Ascending aorta (tissue), 2 donors: ENCODE results near the gene MIOX. TPM values are rescaled to one million over a fixed set of nuclear protein-coding genes. Genes with fewer than 3 reads are reported as not detected.

Experiments
- DNase-seq, 2 donors: peaks; one replicate each; pipeline ENCODE4 v3.0.0-alpha.2; 2019; ENCODE audit warnings: low spot score in 2 of 2
- H3K27ac ChIP-seq, 2 donors: fragments of 200-600 bp; sonication (generic); one replicate each; pipeline ENCODE4 v1.5.1; 2016 to 2017; ENCODE audit warnings: mild to moderate bottlenecking in 1 of 2
- H3K27me3 ChIP-seq: fragments of 200-600 bp; sonication (generic); one replicate; pipeline ENCODE4 v1.5.1; 2017
- H3K36me3 ChIP-seq, 2 donors: fragments of 200-600 bp; sonication (generic); one replicate each; pipeline ENCODE4 v1.5.1; 2016
- H3K4me1 ChIP-seq, 2 donors: fragments of 200-600 bp; sonication (generic); one replicate each; pipeline ENCODE4 v1.5.1; 2016 to 2017; ENCODE audit warnings: mild to moderate bottlenecking in 1 of 2
- H3K4me3 ChIP-seq, 2 donors: fragments of 200-600 bp; sonication (generic); one replicate each; pipeline ENCODE4 v1.5.1; 2016 to 2017; ENCODE audit warnings: mild to moderate bottlenecking in 1 of 2
- H3K9me3 ChIP-seq, 2 donors: fragments of 200-600 bp; sonication (generic); one replicate each; pipeline ENCODE4 v1.5.1; 2016
- intact Hi-C: fragments of 100-400 bp; cut with DNase I; formaldehyde crosslinking; loops from one replicate; pipeline ENCODE4 v1.15.1; 2023
- total RNA-seq: library from RNA; depleted of rRNA; stranded (reverse); fragments of >200 nt; gene quantifications from one replicate; pipeline ENCODE4 v1.1.0, GENCODE V29; 2016
- TF ChIP-seq, protein P1 (sequence below), 3 experiments: fragments of 200-600 bp in 2 of 3; fragments of 450-650 bp in 1 of 3; sonication (generic) in 2 of 3; IDR thresholded peaks; one replicate each; pipeline ENCODE4 v1.5.1; 2016 to 2019; ENCODE audit warnings: antibody characterized with exemption in 3 of 3, mild to moderate bottlenecking in 1 of 3, moderate library complexity in 1 of 3

The MIOX gene
- total RNA-seq: not detected

DNA sequence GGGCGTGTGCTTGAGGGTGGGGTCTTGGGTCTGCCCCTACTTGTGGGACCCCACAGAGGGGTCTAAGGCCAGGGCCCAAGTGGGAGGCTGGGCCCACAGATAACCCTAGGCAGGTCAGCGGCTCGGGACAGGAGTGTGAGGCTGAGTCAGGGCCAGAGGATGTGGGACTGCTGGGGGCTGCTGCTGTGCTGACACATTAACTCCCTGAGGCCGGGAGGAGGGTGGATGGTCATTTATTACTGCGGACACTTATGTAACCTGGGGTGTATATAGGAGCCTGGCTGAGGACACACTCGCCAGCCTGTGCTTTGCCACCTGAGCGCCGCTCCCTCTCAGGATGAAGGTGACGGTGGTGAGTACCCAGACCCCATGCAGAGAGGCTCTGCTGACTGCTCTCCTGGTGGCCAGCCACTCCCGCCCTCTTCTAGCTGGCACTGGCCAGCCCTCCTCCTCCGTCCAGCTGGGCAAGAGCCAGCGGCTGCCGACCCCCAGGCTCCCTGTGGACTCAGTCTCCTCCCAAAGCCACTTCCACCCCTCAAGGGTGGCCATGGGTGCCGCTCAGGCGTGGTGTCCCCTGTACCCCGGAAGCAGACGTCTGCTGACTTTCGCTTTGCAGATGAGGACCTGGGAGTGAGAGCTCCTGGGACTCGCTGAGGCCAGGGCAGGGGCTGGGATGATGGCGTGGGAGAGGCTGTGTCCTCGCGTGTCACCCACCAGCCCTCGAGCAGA lies at the start of gene MIOX:
MIOX (plus strand) TSS at position 299 of the 729 bp plus-strand sequence; CDS start at position 338, 39 bp downstream.
- TF ChIP-seq, protein P1, sequence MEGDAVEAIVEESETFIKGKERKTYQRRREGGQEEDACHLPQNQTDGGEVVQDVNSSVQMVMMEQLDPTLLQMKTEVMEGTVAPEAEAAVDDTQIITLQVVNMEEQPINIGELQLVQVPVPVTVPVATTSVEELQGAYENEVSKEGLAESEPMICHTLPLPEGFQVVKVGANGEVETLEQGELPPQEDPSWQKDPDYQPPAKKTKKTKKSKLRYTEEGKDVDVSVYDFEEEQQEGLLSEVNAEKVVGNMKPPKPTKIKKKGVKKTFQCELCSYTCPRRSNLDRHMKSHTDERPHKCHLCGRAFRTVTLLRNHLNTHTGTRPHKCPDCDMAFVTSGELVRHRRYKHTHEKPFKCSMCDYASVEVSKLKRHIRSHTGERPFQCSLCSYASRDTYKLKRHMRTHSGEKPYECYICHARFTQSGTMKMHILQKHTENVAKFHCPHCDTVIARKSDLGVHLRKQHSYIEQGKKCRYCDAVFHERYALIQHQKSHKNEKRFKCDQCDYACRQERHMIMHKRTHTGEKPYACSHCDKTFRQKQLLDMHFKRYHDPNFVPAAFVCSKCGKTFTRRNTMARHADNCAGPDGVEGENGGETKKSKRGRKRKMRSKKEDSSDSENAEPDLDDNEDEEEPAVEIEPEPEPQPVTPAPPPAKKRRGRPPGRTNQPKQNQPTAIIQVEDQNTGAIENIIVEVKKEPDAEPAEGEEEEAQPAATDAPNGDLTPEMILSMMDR (IDR thresholded peaks at IDR 0.05): no peak
- Histone ChIP-seq H3K9me3 (no peaks in the 10 kb centered on the region), H3K36me3 (no peaks in the 10 kb centered on the region), H3K4me3 (no peak within 1 kb of the TSS), H3K27ac (no peak within 1 kb of the TSS), H3K4me1 (peaks cover 0 to 1% of the 10 kb centered on the region in 2 donors), H3K27me3 (peaks cover 10% of the 10 kb centered on the region)
- intact Hi-C loops: no loop called here
- DNase-seq: no peak

DNA sequence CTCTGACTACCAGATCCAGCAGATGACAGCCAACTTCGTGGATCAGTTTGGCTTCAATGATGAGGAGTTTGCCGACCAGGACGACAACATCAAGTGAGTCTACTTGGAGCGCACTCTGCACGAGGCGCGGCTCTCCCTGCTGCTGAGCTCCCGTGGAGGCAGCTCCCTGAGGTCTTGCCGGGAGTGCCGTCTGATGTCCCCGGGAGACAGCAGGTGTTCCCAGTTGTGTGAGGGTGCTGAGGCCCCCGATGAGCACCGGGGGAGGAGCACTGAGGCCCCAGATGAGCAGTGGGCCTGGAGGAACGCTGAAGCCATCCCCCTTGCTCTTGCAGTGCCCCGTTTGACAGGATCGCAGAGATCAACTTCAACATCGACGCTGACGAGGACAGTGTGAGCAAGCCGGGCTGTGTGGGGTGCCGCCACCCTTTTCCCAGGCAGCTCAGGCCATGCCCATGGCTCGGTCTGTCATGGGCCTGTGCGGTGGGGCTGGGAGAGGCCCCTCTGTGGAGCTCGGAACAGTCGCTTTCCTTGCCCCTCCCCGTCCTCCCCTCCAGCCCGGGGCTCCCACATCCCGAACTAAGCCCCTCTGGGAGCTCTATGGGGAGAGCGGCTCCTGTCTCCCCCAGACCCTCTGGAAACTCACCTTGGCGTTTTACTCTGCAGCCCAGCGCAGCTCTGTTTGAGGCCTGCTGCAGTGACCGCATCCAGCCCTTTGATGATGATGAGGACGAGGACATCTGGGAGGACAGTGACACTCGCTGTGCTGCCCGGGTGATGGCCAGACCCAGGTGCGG lies 49.0 kb upstream of the MIOX start:
- Histone ChIP-seq H3K27ac (no peak overlapping the region), H3K9me3 (no peaks in the 10 kb centered on the region), H3K36me3 (peaks cover 66 to 75% of the 10 kb centered on the region in 2 donors), H3K27me3 (no peaks in the 10 kb centered on the region), H3K4me3 (no peak overlapping the region), H3K4me1 (no peaks in the 10 kb centered on the region)
- intact Hi-C loops: no loop called here
- TF ChIP-seq, protein P1 (IDR thresholded peaks at IDR 0.05): no peak
- peak in 1 of 2 donors; percentile 7 for DNase-seq

DNA sequence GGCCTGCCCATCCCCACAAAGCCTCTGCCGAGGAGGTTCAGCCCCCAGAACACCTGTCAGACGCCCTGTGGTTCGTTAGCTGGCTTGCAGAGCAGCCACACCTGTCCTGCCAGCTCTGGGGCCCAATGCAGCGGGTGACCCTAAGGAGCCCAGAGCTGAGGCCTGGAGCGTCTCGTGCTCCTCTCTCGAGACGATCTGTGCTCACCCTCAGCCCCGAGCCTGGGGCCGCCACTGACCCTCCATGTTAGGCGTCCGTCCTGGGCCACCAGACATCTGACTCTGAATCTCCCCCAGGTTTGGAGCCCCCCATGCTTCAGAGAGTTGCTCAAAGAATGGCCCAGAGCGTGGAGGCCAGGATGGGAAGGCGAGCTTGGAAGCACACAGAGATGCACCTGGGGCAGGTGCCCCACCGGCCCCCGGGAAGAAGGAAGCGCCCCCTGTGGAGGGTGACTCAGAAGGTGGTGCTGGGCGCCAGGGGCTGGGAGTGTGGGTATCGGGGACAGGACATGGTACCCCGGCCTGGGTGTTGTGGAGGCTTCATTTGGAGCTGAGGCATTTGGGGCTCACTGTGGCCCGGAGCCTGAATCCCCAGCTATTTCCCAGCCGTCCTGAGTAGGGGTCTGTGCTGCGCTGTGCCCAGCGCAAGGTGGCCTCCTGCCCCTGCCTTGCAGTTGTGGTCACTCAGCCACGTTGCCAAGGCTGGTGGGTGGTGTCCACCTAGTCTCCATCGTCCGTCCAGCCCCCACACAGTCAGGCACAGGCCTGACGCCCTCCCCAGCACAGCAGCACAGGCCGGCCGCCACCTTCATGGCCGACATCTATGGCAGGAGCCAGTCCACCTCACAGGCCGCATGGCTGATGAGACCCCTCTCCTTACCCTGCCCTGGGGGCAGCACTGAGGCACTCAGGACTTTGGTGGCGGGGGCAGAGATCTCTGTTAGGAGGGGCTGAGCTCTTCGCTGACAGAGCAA lies 48.1 kb upstream of the MIOX start:
- H3K9me3 ChIP-seq: no peaks in the 10 kb centered on the region
- TF ChIP-seq, protein P1 (IDR thresholded peaks at IDR 0.05): no peak
- peaks cover 63 to 71% of the 10 kb centered on the region in 2 donors for H3K36me3 ChIP-seq
- peak in 1 of 2 donors; percentile 7 for DNase-seq
- H3K27me3 ChIP-seq: no peaks in the 10 kb centered on the region
- H3K4me3 ChIP-seq: no peak overlapping the region
- no peaks in the 10 kb centered on the region for H3K4me1 ChIP-seq
- intact Hi-C loops: no loop called here
- no peak overlapping the region for H3K27ac ChIP-seq

DNA sequence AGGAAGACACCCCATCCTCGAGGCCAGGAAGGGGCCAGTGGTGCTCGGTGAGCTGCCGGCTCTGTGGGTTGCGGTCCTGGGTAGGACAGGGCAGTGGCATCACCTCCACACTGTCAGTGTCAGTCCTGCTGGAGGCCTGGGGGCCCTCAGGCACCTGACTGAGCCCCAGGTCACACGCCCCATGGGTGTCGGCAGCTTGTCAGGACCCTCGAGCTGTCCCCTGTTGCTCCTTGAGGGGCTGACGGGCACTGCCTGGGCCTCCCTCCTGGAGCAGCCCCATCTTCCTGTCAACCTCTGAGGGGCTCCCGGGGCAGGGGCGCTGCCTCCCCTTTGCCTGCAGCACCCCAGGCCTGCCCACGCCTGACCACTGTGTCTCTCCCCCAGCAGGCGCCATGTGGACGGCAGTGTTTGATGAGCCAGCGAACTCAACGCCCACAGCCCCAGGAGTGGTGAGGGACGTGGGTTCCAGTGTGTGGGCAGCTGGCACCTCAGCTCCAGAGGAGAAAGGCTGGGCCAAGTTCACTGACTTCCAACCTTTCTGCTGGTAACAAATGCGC lies 47.3 kb upstream of the MIOX start:
- Histone ChIP-seq H3K27me3 (no peaks in the 10 kb centered on the region), H3K9me3 (no peaks in the 10 kb centered on the region), H3K4me1 (no peaks in the 10 kb centered on the region), H3K27ac (no peak overlapping the region), H3K4me3 (no peak overlapping the region), H3K36me3 (peaks cover 63 to 71% of the 10 kb centered on the region in 2 donors)
- TF ChIP-seq, protein P1 (IDR thresholded peaks at IDR 0.05): no peak
- DNase-seq: peak in 1 of 2 donors; percentile 5
- intact Hi-C loops: no loop called here

DNA sequence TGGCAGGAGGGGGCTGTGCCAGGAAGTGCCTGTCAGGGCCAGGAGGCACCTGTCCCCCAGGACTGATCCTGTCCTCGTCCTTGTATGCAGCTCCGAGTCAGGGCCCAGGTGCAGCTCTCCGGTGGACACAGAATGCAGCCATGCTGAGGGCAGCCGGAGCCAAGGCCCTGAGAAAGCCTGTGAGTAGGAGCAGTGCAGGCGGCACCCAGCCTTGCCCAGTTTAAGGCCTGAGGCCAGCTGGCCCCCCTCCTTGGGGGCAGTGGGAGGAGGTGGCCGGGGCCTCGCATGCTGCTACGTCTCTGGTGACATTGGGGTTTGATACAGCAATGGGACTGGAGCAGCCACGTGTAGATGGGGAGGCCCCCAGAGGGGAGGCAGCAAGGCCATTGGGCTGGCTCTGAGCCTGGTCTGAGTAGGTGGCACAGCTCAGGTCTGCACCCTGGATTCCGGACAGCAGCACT lies 46.8 kb upstream of the MIOX start:
- no peaks in the 10 kb centered on the region for H3K27me3 ChIP-seq
- peaks cover 60 to 68% of the 10 kb centered on the region in 2 donors for H3K36me3 ChIP-seq
- no peaks in the 10 kb centered on the region for H3K4me1 ChIP-seq
- H3K9me3 ChIP-seq: no peaks in the 10 kb centered on the region
- H3K27ac ChIP-seq: no peak overlapping the region
- TF ChIP-seq, protein P1 (IDR thresholded peaks at IDR 0.05): no peak
- no peak overlapping the region for H3K4me3 ChIP-seq
- intact Hi-C loops: no loop called here
- DNase-seq: peak in 1 of 2 donors; percentile 4
